ENCODE data around the gene HELZ2.

GRCh38 chr20:63565699-63566335 is 8.2 kb downstream of the HELZ2 start:
- TF ChIP-seq, protein P1, sequence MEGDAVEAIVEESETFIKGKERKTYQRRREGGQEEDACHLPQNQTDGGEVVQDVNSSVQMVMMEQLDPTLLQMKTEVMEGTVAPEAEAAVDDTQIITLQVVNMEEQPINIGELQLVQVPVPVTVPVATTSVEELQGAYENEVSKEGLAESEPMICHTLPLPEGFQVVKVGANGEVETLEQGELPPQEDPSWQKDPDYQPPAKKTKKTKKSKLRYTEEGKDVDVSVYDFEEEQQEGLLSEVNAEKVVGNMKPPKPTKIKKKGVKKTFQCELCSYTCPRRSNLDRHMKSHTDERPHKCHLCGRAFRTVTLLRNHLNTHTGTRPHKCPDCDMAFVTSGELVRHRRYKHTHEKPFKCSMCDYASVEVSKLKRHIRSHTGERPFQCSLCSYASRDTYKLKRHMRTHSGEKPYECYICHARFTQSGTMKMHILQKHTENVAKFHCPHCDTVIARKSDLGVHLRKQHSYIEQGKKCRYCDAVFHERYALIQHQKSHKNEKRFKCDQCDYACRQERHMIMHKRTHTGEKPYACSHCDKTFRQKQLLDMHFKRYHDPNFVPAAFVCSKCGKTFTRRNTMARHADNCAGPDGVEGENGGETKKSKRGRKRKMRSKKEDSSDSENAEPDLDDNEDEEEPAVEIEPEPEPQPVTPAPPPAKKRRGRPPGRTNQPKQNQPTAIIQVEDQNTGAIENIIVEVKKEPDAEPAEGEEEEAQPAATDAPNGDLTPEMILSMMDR (conservative IDR thresholded peaks at IDR 0.05 in 1 of 2, IDR thresholded peaks at IDR 0.05 in 1 of 2; ENCODE audit: low read depth in 1 of 2, low read length in 2 of 2): no peak
- no peak for TF ChIP-seq EZH2 (IDR thresholded peaks at IDR 0.05; ENCODE audit: low read length, missing control alignments)

Data from fibroblast of lung (primary cell).